ENCODE data around the gene BABAM2. TPM values are rescaled to one million over a fixed set of nuclear protein-coding genes. Genes with fewer than 3 reads are reported as not detected.
A peak's percentile ranks its signal among the peaks of the same experiment; 100 is the strongest.

BABAM2 gene
- total and polyA plus RNA-seq, 2 of the 4 experiments (the other 2 are of a cell fraction) = 20.9 to 23.1 TPM

- no TSS peak for BruUV-seq (replicated peaks)
- Histone ChIP-seq H2BK5ac (ENCODE audit: low read depth, low read length, poor library complexity, severe bottlenecking) (no peak overlapping the region), H3K27ac (ENCODE audit: insufficient read depth, low read length) (no peak overlapping the region), H4K91ac (ENCODE audit: insufficient read depth, low read depth, low read length) (0 out of 2 replicates have a peak overlapping the region, but pooled peaks have one; percentile 32), H3K18ac (ENCODE audit: low read depth, low read length) (0 out of 2 replicates have a peak overlapping the region, but pooled peaks have one; percentile 55), H3K9ac (ENCODE audit: low read depth, low read length) (no peak overlapping the region), H3K9me3 (ENCODE audit: control insufficient read depth, insufficient read depth, low read length) (no peaks in the 10 kb centered on the region), H3K79me1 (ENCODE audit: low read depth in 1 of 2, low read length in 2 of 2) (no peaks in the 10 kb centered on the region), H3K23ac (ENCODE audit: low read depth, low read length) (peak overlapping the region; percentile 75; the same call in 1 of the 2 replicates), H4K20me1 (ENCODE audit: insufficient read depth, low read length) (no peaks in the 10 kb centered on the region), H2BK120ac (ENCODE audit: low read depth, low read length) (0 out of 2 replicates have a peak overlapping the region, but pooled peaks have one; percentile 2), H4K5ac (ENCODE audit: low read depth, low read length) (no peak overlapping the region), H3K9me1 (ENCODE audit: insufficient read depth, low read length) (peaks cover 2% of the 10 kb centered on the region; the same call in 1 of the 2 replicates), H2BK15ac (ENCODE audit: low read depth, low read length) (peak overlapping the region; percentile 44; the same call in 1 of the 3 replicates), H2BK20ac (ENCODE audit: low read depth, low read length) (peak overlapping the region; percentile 8), H3K14ac (replicated peaks; ENCODE audit: low read depth, low read length) (no peak overlapping the region), H4K8ac (ENCODE audit: low read depth in 2 of 2, low read length in 2 of 2) (peak overlapping the region in 1 of 2 experiments; percentile 30; a peak in 1 of 4 replicates), H3K4me3 (ENCODE audit: insufficient read depth, low read depth, low read length) (no peak overlapping the region), H2AK9ac (replicated peaks; ENCODE audit: low read depth, low read length, poor library complexity) (no peak overlapping the region), H2AK5ac (ENCODE audit: low read depth, low read length) (peak overlapping the region; percentile 66; the same call in 1 of the 2 replicates), H3K36me3 (ENCODE audit: control insufficient read depth, insufficient read depth, low read length) (no peaks in the 10 kb centered on the region), H3K4me2 (ENCODE audit: low read depth, low read length) (no peak overlapping the region), H2AFZ (replicated peaks; ENCODE audit: low read length, poor library complexity) (no peak overlapping the region), H3K4ac (ENCODE audit: low read depth, low read length) (peak overlapping the region; percentile 24; the same call in 1 of the 2 replicates), H3K4me1 (ENCODE audit: control insufficient read depth, insufficient read depth, low read length) (peaks cover 5% of the 10 kb centered on the region; the same call in 1 of the 2 replicates), H3K27me3 (ENCODE audit: control insufficient read depth, insufficient read depth, low read length) (no peaks in the 10 kb centered on the region), H3K56ac (ENCODE audit: extremely low read depth, insufficient read depth, low read length) (no peak overlapping the region)
- ATAC-seq (ENCODE audit: low read depth) (no peak), DNase-seq (no peak)
- CTCF ChIA-PET = interaction anchor here (1.1 kb wide), 1 partner anchor 12 kb away, joined by 4 read pairs; no protein-coding TSS in a partner anchor
- intact Hi-C loops (cut with micrococcal nuclease) (no loop called here), dilution Hi-C loops (cut with HindIII; ENCODE audit: low sequenced_read_pairs, unreplicated experiment) (no loop called here), in situ Hi-C loops (cut with MboI; ENCODE audit: low sequenced_read_pairs) (no loop called here)
- WGBS, 2 experiments (ENCODE audit: extremely low coverage in 2 of 2, insufficient read length in 1 of 2) = no CpG with 5 or more reads among the region's 1 CpG
- TF ChIP-seq SMC3 (IDR thresholded peaks at IDR 0.05; ENCODE audit: low read depth, low read length) (no peak), RCOR1 (IDR thresholded peaks at IDR 0.05; ENCODE audit: insufficient replicate concordance, low read length) (no peak), BHLHE40 (IDR thresholded peaks at IDR 0.05; ENCODE audit: low read depth, low read length) (no peak), RAD21 (IDR thresholded peaks at IDR 0.05; ENCODE audit: low read length) (no peak), CTCF (conservative IDR thresholded peaks at IDR 0.05; ENCODE audit: low read depth, low read length) (no peak), POLR2A (IDR thresholded peaks at IDR 0.05; ENCODE audit: low read depth, low read length) (no peak), MAFK (IDR thresholded peaks at IDR 0.05; ENCODE audit: low read depth, low read length) (no peak), ELK1 (IDR thresholded peaks at IDR 0.05; ENCODE audit: borderline replicate concordance, low read depth, low read length) (no peak), FOS (IDR thresholded peaks at IDR 0.05; ENCODE audit: low read depth, low read length) (no peak), NFE2L2 (IDR thresholded peaks at IDR 0.05; ENCODE audit: low read depth, low read length) (no peak)
- POLR2A ChIA-PET (ENCODE audit: unreplicated experiment) = no interaction called here
These were observed 27.4 kb upstream of the BABAM2 start for GRCh38 chr2:27863146-27863545.
